Measurements from ENCODE around the gene UBE2F.

UBE2F gene

DNA sequence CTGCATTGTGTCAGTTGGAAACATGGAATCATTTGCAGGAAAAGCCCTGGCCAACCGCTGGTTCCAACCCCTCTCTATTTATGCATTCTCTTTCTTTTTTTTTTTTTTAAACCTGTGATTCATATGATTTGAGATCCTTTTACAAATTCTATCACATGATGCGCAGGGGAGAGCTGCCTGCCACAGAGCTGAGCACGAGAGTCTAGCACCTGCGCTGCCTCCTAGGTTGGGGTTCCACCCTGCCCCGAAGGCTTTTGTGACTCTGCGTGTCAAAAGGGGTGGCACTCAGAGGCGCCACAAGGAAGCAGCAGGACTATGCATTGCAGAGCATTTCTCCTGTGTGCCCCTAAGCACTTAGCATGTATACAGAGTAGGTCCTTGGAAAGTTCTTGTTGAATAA lies 116.0 kb downstream of the UBE2F start:
- DNase-seq, result no peak

DNA sequence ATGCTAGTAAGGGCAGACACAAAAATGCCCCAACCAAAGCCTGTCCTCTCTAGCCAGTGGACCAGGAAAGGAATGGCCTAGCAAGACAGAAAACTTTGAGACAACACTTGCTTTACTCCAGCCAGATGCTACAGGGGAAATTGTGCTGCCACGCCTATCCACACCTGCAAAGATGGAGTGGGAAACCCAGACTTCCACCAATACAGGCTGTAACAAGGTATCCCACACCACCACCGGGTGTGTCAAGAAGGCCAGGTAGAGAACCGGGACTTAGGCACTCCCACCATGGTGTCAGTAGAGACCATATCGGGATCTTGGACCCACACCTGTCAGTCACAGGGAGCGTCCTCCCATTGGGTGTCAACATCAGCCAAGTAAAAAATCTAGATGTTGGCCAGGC lies 117.1 kb downstream of the UBE2F start:
- no peak for DNase-seq

DNA sequence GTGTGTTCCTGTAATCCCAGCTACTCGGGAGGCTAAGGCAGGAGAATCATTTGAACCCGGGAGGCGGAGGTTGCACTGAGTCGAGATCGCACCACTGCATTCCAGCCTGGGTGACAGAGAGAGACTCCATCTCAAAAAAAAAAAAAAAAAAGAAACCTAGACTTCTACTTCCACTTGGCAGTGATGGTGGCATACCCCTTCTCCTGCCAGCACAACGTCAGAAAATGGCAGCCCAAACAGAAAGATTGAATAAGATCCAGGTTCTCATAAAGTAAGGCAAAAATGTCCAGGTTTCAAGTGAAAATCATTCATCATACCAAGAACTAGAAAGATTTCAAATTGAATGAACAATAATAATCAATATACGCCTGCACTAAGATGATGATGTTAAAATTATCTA lies 117.9 kb downstream of the UBE2F start:
- no peak for DNase-seq

DNA sequence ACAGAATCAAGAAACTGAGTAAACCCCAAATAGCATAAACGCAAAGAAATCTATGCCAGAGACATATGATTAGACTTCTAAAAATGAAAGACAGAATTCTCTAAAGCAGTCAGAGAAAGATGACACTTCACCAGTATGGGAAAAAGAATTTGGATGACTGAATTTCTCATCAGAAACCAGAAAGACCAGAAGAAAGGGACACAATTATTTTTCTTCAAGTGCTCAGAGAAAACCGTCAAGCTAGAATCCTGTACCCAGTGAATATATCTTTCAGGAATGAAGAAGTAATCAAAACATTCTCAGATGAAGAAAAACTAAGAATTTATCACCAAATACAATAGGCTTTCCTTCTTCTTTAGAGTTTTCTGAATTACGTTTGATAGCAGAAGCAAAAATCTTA lies 119.1 kb downstream of the UBE2F start:
- DNase-seq, result no peak

DNA sequence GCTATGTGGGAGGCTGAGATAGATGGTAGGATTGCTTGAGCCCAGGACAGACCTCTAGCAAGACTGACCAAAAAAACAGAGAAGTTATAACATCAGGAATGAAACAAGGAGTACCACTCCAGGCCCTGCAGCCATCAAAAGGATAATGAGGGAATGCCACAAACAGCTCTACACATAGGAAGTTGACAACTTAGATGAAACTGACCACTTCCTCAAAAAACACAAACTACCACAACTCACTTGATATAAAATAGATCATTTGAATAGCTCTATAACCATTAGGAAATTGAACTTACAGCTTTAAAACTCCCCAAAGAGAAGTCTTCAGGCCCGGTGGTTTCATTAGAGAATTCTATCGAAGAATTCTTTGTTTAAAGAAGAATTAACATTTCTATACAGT lies 120.4 kb downstream of the UBE2F start:
- DNase-seq, result no peak

DNA sequence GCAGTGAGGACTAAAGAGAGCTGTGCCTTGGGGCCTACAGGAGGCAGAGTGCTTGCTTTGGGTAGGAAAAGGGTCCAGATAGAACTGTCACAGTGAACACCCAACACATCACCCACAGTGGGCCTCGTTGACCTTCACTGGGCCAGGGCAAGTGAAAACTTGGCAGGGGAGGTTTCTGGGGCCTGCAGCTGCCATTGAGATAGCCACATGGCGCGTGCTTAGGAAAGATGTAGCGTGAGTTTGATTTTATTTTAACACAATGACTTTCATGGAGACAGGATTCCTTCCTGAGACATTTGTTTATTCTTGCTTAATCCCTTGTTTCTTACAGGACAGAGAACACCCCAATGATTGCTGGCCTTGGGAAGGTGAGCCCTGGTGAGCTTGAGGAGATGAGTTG lies 124.1 kb downstream of the UBE2F start:
- DNase-seq, result no peak

DNA sequence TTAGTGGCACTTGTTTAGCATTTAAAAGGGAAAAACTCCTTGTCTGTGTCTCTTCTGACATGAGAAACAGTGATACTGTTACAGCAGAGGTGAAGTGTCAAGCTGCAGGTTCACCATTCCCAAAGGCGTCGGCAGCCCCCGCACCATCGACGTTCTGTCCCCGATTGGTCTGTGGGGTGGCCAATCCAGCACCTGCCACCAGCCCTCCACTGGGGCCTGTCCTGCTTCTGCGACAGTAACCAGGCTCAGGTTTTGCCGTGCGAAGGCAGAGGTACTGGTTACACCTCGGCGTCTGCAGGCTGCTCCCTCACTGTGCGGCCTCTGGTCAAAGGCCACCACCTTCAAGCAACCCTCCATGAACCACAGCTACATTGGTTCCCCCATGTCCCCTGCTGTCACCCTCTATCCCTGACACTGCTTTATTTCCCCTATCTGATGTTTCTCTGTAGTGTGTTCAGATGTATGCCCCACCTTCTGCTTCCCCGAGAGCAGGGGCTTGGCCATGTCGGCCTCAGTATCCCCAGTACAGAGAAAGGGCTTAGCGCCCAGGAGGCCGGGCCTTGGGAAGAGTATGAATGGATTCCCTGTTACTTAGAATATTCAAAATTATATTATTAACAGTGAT lies 124.7 kb downstream of the UBE2F start:
- no peak for DNase-seq
